SKM-1 treated with dmso at 0.1 percent for 144 hours (cell line): ENCODE results near the gene TANC1.

ENCODE experiments used
- DNase-seq: peaks from one replicate; lab custom pipeline; 2025; ENCODE audit not compliant: unreplicated experiment; lab: John Stamatoyannopoulos, UW

TANC1 gene

GRCh38 chr2:159109517-159109916 lies 141.1 kb downstream of the TANC1 start:
- no peak for DNase-seq

- DNase-seq, result no peak
These were observed 142.3 kb downstream of the TANC1 start for GRCh38 chr2:159110784-159111183.

- DNase-seq, result no peak
These were observed 143.0 kb downstream of the TANC1 start for GRCh38 chr2:159111346-159111927.

GRCh38 chr2:159114835-159115234 lies 146.4 kb downstream of the TANC1 start:
- DNase-seq, result no peak

GRCh38 chr2:159116922-159117321 lies 148.5 kb downstream of the TANC1 start:
- DNase-seq, result no peak

- DNase-seq, result no peak
These were observed 149.2 kb downstream of the TANC1 start for GRCh38 chr2:159117658-159118057.

- peak; percentile 42 for DNase-seq
These were observed 149.8 kb downstream of the TANC1 start for GRCh38 chr2:159118115-159118858.

GRCh38 chr2:159118859-159119500 lies 150.5 kb downstream of the TANC1 start:
- DNase-seq, result no peak

GRCh38 chr2:159119652-159120257 lies 151.3 kb downstream of the TANC1 start:
- no peak for DNase-seq

- DNase-seq, result no peak
These were observed 155.3 kb downstream of the TANC1 start for GRCh38 chr2:159123786-159124185.

- peak; percentile 70 for DNase-seq
These were observed 156.0 kb downstream of the TANC1 start for GRCh38 chr2:159124441-159124911.

- DNase-seq, result no peak
These were observed 156.6 kb downstream of the TANC1 start for GRCh38 chr2:159124931-159125467.

GRCh38 chr2:159125858-159126257 lies 157.4 kb downstream of the TANC1 start:
- DNase-seq, result peak; percentile 28

- no peak for DNase-seq
These were observed 158.1 kb downstream of the TANC1 start for GRCh38 chr2:159126432-159127022.

- no peak for DNase-seq
These were observed 159.8 kb downstream of the TANC1 start for GRCh38 chr2:159128191-159128590.

- DNase-seq, result no peak
These were observed 160.8 kb downstream of the TANC1 start for GRCh38 chr2:159129269-159129668.

GRCh38 chr2:159129824-159130223 lies 161.4 kb downstream of the TANC1 start:
- DNase-seq, result no peak

GRCh38 chr2:159130302-159130701 lies 161.9 kb downstream of the TANC1 start:
- no peak for DNase-seq

GRCh38 chr2:159131267-159131913 lies 162.9 kb downstream of the TANC1 start:
- DNase-seq, result no peak

- no peak for DNase-seq
These were observed 163.5 kb downstream of the TANC1 start for GRCh38 chr2:159131914-159132281.

GRCh38 chr2:159133797-159134196 lies 165.4 kb downstream of the TANC1 start:
- DNase-seq, result no peak
